ENCODE results near the gene ERH.

The ERH gene

DNA sequence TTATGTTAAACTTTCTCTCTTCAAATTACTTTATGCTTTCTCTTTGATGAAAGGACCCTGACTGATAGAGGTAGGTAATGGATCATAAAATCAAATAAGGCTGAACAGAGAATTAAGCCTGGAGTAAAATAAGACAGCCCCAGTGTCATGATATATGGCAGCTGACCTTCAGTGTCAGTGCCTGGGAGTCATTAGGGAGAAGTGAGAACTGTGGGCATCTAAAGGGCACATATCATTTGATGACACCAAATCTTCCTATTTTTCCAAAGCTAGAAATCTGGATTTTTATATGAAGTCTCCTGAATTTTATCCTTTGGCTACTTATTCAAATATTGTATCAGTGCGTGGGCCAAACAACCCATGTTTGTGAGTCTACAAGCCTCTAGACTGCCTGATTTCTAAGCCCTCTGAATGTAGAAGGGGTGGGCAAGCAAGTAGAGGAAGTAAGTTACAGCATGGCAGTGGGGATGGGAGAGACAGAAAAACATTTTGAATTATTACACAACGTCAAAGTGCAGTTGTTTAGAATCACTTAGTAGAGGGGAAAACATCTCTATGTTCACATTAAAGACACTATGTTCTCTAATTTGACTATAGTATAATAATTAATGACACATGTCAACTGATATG, 10.3 kb upstream of the ERH start:
- TF ChIP-seq, protein P1, sequence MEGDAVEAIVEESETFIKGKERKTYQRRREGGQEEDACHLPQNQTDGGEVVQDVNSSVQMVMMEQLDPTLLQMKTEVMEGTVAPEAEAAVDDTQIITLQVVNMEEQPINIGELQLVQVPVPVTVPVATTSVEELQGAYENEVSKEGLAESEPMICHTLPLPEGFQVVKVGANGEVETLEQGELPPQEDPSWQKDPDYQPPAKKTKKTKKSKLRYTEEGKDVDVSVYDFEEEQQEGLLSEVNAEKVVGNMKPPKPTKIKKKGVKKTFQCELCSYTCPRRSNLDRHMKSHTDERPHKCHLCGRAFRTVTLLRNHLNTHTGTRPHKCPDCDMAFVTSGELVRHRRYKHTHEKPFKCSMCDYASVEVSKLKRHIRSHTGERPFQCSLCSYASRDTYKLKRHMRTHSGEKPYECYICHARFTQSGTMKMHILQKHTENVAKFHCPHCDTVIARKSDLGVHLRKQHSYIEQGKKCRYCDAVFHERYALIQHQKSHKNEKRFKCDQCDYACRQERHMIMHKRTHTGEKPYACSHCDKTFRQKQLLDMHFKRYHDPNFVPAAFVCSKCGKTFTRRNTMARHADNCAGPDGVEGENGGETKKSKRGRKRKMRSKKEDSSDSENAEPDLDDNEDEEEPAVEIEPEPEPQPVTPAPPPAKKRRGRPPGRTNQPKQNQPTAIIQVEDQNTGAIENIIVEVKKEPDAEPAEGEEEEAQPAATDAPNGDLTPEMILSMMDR (IDR thresholded peaks at IDR 0.05; ENCODE audit: insufficient read depth, missing control alignments), result no peak
- DNase-seq (ENCODE audit: insufficient read length, low spot score) (no peak), FAIRE-seq (no peak)

DNA sequence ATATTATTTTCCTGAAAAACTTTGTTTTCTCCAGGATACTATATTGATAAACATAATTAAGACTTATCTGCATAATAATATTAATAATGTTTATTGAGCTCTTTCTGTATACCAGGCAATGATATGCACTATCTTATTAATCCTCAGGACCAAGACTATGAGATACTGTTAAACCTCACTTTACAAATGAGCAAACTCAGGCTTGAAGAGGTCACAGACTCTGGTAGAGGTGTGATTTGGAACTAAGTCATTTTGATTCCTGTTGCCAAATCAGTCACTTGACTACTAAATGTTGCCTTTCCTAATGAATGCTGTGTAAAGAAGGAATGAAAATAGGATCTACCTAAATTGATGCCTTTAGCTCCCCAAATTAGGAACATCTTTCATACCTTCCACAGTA, 7.7 kb upstream of the ERH start:
- FAIRE-seq (peak; percentile 21), DNase-seq (ENCODE audit: insufficient read length, low spot score) (no peak)
- TF ChIP-seq, protein P1 (IDR thresholded peaks at IDR 0.05; ENCODE audit: insufficient read depth, missing control alignments), result no peak

DNA sequence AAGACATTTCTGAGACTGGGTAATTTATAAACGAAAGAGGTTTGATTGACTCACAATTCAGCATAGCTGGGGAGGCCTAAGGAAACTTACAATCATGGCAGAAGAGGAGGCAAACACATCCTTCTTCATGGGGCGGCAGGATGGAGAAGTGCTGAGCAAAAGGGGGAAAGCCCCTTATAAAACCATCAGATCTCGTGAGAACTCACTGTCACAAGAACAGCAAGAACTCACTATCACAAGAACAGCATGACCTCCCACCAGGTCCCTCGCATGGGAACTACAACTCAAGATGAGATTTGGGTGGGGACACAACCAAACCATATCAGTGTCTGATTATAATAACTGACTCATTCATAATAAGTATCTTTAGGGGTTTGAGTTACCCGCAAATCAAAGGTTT, 6.8 kb upstream of the ERH start:
- no peak for DNase-seq (ENCODE audit: insufficient read length, low spot score)
- TF ChIP-seq, protein P1 (IDR thresholded peaks at IDR 0.05; ENCODE audit: insufficient read depth, missing control alignments), result no peak
- no peak for FAIRE-seq

DNA sequence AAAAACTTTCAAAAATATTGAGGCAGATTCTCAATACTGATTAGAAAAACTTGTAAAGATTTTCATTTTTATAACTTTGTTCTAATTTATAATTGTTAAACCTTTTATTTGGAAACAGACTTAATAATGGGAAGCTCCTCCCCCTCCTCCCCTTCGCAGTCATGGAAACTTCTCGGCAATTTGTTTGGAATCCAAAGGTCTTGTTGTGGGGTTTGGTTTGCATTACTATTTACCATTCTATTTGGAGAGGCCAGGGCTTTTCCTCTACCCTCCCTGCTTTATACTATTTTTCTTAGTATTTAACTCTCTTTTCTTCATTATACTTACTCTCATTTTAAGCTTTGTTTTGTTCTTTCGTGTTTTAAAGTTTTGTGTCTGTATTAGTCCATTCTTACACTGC, 6.4 kb upstream of the ERH start:
- TF ChIP-seq, protein P1 (IDR thresholded peaks at IDR 0.05; ENCODE audit: insufficient read depth, missing control alignments), result no peak
- DNase-seq (ENCODE audit: insufficient read length, low spot score) (no peak), FAIRE-seq (no peak)

DNA sequence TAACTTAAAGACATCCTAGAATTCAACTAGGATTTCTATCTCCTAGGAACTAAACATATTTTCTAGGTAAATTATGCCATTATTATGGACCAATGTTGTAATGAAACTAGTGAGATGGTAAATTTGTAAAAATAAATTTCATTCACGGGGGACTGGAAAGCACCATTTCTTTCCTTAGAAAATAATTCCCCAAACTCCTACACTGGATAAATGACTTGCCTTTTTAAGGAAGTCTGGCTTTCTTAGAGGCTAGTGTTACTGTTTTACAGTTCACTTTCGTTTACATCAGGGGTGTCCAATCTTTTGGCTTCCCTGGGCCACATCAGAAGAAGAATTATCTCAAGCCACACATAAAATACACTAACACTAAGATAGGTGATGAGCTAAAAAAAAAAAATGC, 3.7 kb upstream of the ERH start:
- FAIRE-seq, result no peak
- TF ChIP-seq, protein P1 (IDR thresholded peaks at IDR 0.05; ENCODE audit: insufficient read depth, missing control alignments), result no peak

DNA sequence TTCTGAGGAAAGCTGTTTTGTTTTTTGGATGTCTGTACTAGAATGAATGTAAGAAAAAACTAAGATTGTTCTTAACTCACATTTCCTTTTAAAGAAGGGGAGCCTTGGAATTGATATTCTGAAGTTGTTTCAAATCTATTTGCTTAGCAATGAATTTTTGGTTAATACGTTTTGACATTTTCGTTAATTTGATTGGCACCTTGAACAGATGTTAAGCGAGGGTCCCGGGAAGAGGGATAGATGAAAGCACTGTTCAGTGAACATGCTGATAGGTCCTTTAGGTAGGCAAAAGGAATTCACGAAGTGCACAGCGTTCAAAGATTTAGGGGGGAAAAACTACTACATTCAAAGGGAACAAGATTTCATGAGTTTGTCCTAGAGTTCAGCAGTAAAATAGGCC, 2.1 kb upstream of the ERH start:
- TF ChIP-seq, protein P1 (IDR thresholded peaks at IDR 0.05; ENCODE audit: insufficient read depth, missing control alignments), result no peak
- FAIRE-seq, result no peak
- DNase-seq (ENCODE audit: insufficient read length, low spot score), result no peak

More for the DNA sequence above, 3.7 kb upstream of the ERH start:
- no peak for DNase-seq (ENCODE audit: insufficient read length, low spot score)

DNA sequence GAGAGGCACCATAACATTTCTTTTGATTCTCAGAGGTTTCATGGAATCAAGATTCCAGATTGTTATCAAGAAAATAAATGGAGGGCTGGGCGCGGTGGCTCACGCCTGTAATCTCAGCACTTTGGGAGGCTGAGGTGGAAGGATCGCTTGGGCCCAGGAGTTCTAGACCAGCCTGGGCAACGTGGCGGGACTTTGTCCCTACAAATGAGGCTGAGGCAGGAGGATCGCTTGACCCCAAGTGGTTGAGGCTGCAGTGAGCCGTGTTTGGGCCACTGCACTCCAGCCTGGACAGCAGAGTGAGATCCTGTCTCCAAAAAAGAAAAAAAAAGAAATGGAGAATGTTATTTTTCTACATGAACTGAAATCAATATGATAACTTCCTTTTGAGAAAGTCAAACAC, 1.7 kb upstream of the ERH start:
- no peak for DNase-seq (ENCODE audit: insufficient read length, low spot score)
- FAIRE-seq, result no peak
- TF ChIP-seq, protein P1 (IDR thresholded peaks at IDR 0.05; ENCODE audit: insufficient read depth, missing control alignments), result no peak

Measured in D721Med (cell line).